Adrenal gland (tissue), 5 donors: ENCODE data around the gene SERTAD2.

Experiments used
- CTCF ChIP-seq, 6 experiments: fragments of 450-650 bp in 4 of 6; fragments of 200-600 bp in 2 of 6; sonication (generic) in 1 of 6; IDR thresholded peaks; 1 replicate in 5 of 6; 2 replicates in 1 of 6; pipeline versions ENCODE4 v1.5.1 to v1.8.0; 2016 to 2021; ENCODE audit warnings: antibody characterized with exemption in 6 of 6, mild to moderate bottlenecking in 2 of 6, moderate library complexity in 1 of 6
- POLR2A ChIP-seq, 2 donors: fragments of 450-650 bp; IDR thresholded peaks; one replicate each; pipeline ENCODE4 v1.6.1; 2017; ENCODE audit warnings: antibody characterized with exemption in 2 of 2, mild to moderate bottlenecking in 2 of 2, moderate library complexity in 1 of 2
- donor health status: DM: no; HTN: no; CAD: no.

GRCh38 chr2:64688909-64689308 is 35.2 kb upstream of the SERTAD2 start:
- TF ChIP-seq POLR2A (IDR thresholded peaks at IDR 0.05) = no peak
- no peak for TF ChIP-seq CTCF (IDR thresholded peaks at IDR 0.05)
